ENCODE measurements around the gene APOOL.

APOOL gene

DNA sequence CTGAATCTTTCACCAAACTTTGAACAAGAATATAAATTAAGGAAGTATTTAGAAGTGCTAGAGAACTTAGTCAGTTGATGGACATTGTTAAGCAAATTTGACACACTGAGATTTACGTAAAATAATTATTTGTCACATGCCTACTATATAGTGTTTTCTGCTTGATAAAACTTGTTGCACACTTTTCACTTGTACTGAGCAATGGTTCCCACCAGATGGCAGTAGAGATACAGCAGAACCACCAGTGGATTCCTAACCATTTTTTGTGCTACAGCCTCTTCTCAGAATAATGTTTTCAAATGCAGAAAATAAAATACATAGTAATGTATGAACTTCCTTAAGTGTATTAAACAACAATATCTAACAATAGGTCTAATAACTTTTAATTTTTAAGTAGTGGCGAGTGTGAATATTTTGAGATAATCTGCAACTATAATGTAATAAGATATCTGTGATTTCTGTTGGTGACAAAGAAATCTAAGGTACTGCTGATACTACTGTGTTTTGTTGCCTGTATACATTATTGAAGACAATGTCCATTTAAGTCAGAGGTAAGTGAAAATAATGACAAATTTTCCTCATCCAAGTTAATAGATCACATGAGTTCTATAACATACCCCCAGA lies 81.2 kb downstream of the APOOL start:
- peak in 1 of 2 donors; percentile 28 for DNase-seq

GRCh38 chrX:85089321-85089840 lies 85.7 kb downstream of the APOOL start:
- no peak for DNase-seq

DNA sequence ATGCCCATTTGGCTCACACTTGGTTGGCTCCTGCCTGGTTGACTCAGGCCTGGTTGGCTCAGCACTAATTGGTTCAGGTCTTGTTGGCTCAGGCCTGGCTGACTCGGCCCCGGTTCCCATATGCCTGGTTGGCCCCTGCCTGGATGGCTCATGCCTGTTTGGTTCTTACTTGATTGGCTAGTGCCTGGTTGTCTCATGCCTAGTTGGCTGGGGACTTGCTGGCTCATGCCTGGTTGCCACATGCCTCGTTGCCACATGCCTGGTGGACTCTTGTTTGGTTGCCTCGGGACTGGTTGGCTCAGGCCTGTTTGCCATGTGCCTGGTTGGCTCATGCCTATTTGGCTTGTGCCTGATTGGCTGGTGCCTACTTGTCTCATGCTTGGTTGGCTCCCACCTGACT lies 103.7 kb downstream of the APOOL start:
- DNase-seq: no peak

- DNase-seq: no peak
These were observed 104.5 kb downstream of the APOOL start for GRCh38 chrX:85108165-85108564.

DNA sequence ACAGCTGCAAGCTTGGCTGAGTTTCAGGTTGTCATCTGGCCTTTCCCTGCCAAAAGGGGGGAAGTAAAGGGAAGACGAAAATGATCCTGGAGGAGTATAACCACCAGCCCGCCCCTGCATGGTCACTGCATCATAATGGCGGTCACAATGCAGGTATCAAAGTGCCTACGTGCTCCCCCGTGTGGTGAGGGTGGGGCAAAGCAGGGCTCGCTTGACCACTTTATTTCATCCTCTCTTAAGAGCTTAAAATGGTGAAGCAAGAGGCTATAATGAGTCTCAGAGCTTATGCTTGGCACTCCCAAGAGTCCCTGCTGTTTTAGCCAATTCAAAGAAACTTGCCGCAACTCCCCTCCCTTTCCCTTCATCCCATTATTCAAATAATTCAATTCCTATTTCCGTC lies 105.6 kb downstream of the APOOL start:
- DNase-seq: no peak

- no peak for DNase-seq
These were observed 107.7 kb downstream of the APOOL start for GRCh38 chrX:85111347-85111746.

- DNase-seq: no peak
These were observed 108.6 kb downstream of the APOOL start for GRCh38 chrX:85112293-85112692.

DNA sequence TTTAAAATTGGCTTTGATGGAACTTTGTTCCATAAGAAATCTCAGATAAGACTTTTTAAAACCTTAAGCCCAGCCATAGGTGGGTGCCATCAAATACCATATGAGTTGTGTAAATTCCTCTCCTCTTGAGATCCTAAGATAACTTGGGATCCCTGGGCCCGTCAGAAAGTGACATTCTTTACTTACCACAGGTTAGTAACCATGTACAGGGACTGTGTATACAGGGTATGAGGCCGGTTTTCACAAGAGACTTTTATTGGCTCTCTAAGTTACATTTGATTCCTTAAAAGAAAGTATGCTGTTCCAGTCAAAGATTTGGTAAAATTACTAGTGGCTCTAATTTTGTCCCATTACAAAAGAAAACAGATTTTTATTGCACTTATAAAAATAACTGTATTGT lies 110.1 kb downstream of the APOOL start:
- DNase-seq: no peak

DNA sequence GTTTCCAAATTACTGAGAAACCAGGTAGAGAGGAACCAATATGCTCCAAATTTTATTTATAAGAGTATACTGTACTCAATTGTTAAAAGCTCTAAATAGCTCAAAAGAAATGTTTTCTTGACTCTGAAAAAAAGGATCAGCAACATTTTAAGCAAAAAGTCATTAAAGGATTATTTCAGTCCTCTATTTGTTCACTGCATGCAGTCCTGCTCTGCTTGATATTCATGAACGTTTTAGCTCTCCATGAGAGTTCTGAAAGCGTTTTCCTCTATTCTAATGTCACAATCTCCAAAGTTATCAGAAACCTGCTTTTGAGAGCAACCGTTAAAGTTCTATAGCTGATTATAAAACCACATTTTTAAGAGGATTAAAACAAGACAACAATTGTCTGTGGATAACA lies 110.5 kb downstream of the APOOL start:
- DNase-seq: no peak

- DNase-seq: no peak
These were observed 111.1 kb downstream of the APOOL start for GRCh38 chrX:85114776-85115175.

GRCh38 chrX:85115252-85115651 lies 111.6 kb downstream of the APOOL start:
- no peak for DNase-seq

DNA sequence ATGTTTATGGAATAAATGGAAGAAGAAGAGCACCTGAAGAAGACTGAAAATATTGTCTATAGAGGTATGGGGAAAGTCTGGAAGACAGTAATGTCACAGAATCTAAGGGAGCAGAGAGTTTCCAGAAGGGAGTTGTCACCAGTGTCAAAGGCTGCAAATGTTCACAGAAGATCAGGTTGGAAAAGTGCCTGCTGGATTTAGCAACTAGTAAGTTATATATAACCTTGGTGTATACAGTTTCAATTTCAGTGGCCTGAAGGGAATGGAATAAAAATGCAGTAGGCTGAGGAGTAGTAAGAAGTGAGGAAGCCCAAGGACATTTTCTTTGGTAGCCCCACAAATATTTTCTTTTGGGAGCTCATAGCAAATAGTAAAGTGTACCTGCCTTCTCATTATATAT lies 132.7 kb downstream of the APOOL start:
- no peak for DNase-seq

DNA sequence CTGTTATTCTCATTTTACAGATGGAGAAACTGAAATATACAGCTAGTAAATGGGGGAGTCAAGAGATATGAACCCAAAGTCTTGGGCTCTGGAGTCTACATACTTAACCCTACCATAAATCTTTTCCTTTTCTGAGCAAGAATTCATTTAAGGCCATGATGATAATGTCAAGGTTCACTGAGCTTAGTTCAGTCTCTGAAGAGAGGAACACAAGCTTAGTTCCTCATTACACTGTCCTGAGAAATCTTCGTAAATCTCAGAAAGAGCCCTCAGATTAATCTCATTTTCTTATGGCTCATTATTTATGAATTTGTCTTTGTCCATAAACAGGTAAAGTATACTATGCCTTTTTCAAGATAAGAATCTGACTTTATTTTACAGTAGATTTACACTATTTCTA lies 135.7 kb downstream of the APOOL start:
- no peak for DNase-seq

GRCh38 chrX:85140964-85141363 lies 137.3 kb downstream of the APOOL start:
- DNase-seq: no peak
